22Rv1 (cell line): ENCODE results near the gene KLRD1.
A peak's percentile ranks its signal among the peaks of the same experiment; 100 is the strongest.
"Not testable (repeated sequence)": the region's sequence is repeated elsewhere in the genome, so short reads cannot be mapped to it uniquely, and the experiment has no call there.

Experiments used
- H3K27ac ChIP-seq: fragments of 450-650 bp; 2 replicates; pipeline ENCODE4 v1.5.1; 2017
- ZFX ChIP-seq: fragments of 450-650 bp; IDR thresholded peaks from 2 replicates; pipeline ENCODE4 v1.6.1; 2017; ENCODE audit warnings: antibody characterized with exemption, borderline replicate concordance
- TF ChIP-seq, protein P1 (sequence below): fragments of 450-650 bp; IDR thresholded peaks from 2 replicates; pipeline ENCODE4 v1.5.1; 2017; ENCODE audit warnings: mild to moderate bottlenecking

KLRD1 gene

GRCh38 chr12:10365696-10366405 lies 58.2 kb downstream of the KLRD1 start:
- peak overlapping the region; percentile 93 for H3K27ac ChIP-seq
- TF ChIP-seq, protein P1, sequence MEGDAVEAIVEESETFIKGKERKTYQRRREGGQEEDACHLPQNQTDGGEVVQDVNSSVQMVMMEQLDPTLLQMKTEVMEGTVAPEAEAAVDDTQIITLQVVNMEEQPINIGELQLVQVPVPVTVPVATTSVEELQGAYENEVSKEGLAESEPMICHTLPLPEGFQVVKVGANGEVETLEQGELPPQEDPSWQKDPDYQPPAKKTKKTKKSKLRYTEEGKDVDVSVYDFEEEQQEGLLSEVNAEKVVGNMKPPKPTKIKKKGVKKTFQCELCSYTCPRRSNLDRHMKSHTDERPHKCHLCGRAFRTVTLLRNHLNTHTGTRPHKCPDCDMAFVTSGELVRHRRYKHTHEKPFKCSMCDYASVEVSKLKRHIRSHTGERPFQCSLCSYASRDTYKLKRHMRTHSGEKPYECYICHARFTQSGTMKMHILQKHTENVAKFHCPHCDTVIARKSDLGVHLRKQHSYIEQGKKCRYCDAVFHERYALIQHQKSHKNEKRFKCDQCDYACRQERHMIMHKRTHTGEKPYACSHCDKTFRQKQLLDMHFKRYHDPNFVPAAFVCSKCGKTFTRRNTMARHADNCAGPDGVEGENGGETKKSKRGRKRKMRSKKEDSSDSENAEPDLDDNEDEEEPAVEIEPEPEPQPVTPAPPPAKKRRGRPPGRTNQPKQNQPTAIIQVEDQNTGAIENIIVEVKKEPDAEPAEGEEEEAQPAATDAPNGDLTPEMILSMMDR: peak; percentile 27; the same call in 1 of the 2 replicates
- TF ChIP-seq ZFX: no peak

GRCh38 chr12:10366875-10367274 lies 59.2 kb downstream of the KLRD1 start:
- H3K27ac ChIP-seq: peak overlapping the region; percentile 93
- TF ChIP-seq, protein P1: peak; percentile 27
- TF ChIP-seq ZFX: no peak

DNA sequence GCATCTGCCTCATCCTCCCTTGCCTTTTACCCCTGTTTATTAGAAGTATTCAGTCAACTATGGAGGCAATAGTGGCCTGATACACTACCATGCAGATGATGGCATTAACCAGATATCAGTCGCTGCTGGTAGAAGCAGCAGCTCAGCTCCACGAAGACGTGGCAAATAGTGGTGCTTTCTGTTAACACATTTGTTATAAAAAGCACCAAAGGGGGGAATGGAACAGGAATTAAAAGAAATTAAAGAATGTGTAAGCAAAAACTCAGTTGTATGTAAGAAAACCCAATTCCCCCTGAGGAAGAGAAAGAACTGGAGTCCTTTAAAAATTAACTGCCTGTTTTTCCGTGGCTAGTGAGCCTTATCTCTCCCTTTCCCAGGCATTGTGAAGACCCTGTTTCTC lies 60.0 kb downstream of the KLRD1 start:
- H3K27ac ChIP-seq: not testable (repeated sequence)

DNA sequence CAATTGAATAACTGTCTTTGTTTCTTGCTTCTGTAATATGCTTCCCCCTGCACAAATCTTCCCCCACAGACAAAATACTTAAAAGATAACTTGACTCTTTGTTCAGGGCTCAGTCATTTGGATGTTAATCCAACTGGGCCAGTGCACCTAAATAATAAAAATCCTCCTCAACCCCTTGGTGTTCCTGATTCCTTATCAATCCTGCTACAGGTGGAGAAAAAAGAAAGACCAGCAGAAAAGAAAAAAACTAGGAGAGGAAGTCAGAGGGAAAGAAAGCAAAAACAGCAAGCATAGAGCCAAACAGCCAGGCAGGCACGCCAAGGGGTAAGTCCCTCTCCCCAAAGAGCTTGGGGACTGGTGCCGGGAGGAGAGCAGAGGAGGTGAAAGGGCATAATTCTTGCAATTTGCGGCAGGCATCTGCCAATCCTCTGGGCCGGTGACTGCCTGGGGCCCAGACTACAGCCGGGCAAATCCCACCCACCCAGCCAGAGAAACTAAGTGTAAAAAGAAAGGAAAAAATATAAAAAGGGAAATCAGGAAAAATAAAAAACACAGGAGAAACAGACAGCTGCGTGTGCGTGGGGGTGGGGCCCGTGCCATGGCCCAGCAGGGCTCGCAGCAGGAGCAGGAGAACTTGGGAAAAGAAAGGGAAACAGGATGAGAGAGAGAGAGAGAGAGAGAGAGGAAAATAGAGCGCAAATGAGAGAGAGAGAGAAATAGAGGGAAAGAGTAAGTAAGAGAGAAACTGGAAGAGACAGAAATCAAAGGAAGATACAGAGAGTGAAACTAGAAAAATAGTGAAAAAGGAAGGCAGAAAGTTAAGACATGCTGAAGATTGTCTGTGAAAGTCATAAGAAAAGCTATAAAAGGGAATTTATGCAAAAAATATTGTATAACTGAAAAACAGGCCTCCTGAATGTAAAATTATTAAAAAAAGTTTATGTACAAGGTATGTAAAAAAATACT lies 60.8 kb downstream of the KLRD1 start:
- no peak overlapping the region for H3K27ac ChIP-seq
- TF ChIP-seq ZFX: no peak
- TF ChIP-seq, protein P1: no peak

DNA sequence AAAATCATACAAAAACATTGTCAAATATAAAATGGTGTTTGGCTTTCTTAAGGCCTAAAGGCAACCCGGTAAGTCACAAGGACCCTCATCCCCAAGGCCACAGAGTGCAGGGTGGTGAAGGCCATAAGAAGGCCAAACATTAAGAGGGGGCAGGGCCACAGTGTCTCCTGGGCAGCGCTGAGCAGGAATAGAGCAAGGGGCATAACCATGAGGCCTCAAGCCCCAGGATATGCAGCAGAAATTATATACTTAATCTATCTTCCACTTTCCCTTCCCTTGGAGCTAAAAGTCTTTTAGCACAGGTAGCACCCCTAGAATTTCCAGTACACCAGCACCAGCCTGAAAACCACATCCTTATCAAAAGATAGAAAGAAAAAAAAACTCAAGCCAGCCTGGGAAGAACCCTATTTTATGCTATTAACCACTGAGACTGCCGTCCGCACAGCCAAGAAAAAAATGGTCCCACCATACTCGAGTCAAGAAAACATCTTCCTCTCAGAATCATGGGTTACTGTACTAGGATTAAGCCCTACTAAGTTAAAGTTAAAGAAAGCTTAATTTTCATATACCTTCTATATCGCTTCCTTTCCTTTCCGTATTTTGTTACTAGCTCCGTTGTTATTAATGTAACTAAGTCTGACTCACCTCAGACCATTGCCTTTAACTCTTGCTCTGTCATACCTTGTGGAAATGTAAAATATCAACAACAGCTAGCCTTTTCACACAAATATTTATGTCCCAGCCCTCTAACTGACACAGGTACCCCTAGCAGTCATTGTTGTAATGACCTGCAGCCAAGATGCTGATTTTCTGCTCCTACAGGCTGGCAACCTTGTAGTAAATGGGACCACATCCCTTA lies 62.1 kb downstream of the KLRD1 start:
- no peak overlapping the region for H3K27ac ChIP-seq
- no peak for TF ChIP-seq ZFX
- TF ChIP-seq, protein P1: no peak

- peak overlapping the region; percentile 81 for H3K27ac ChIP-seq
Observed at GRCh38 chr12:10371893-10372535, 64.3 kb downstream of the KLRD1 start.

- H3K27ac ChIP-seq: peak overlapping the region; percentile 81
- TF ChIP-seq, protein P1: no peak
- TF ChIP-seq ZFX: no peak
Observed at GRCh38 chr12:10372559-10372958, 64.9 kb downstream of the KLRD1 start.
